NB4 (cell line): Measurements from ENCODE around the gene ATXN7L1.

ENCODE experiments used
- POLR2A ChIP-seq: IDR thresholded peaks from 2 replicates; pipeline ENCODE4 v1.6.1; 2011; ENCODE audit warnings: mild to moderate bottlenecking; ENCODE audit not compliant: insufficient read length; ENCODE audit errors: extremely low read depth
- TF ChIP-seq, protein P1 (sequence below): IDR thresholded peaks from one replicate; pipeline ENCODE4 v1.5.1; 2012; ENCODE audit warnings: low read depth, low read length

DNA sequence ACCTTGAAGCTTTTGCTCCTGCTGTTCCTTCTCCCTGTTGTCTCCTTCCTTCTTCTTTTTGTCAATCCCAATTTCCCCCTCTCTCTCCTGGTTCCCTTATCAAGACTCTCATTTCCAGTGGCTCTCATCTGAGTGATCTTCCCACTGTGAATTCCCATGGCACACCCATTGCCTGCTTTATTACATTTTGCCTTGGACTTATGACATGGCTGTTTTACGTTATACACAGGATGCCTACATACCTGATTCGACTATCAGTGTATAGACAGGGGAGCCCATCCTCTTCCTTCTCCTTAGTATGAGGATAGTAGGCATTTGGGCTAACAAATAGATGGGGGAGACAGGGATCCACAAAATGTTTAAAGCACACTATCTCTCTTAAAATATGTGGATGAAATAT, 255.2 kb downstream of the ATXN7L1 start:
- TF ChIP-seq, protein P1, sequence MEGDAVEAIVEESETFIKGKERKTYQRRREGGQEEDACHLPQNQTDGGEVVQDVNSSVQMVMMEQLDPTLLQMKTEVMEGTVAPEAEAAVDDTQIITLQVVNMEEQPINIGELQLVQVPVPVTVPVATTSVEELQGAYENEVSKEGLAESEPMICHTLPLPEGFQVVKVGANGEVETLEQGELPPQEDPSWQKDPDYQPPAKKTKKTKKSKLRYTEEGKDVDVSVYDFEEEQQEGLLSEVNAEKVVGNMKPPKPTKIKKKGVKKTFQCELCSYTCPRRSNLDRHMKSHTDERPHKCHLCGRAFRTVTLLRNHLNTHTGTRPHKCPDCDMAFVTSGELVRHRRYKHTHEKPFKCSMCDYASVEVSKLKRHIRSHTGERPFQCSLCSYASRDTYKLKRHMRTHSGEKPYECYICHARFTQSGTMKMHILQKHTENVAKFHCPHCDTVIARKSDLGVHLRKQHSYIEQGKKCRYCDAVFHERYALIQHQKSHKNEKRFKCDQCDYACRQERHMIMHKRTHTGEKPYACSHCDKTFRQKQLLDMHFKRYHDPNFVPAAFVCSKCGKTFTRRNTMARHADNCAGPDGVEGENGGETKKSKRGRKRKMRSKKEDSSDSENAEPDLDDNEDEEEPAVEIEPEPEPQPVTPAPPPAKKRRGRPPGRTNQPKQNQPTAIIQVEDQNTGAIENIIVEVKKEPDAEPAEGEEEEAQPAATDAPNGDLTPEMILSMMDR = no peak
- no peak for TF ChIP-seq POLR2A
